ENCODE measurements around the gene CYFIP2. TPM values are rescaled to one million over a fixed set of nuclear protein-coding genes. Genes with fewer than 3 reads are reported as not detected.

Gene CYFIP2
- total RNA-seq, 1 donor from 2014 or later: 37.4 TPM

DNA sequence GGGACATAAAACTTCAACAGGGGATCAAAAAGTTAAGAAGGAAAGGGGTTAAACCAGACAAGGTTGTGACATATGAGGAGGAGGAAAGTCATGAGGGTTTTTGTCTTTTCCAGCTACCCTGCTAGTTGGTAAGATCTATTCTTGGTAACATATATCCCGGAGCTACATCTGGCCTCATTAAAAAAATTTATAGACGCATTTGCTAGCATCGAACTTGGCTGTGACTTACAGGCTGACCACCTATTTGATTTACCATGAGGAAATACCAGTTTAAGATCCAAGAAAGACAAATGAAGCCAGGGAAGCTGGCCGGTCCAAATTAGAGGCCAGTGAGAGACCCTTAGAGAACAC is 106.5 kb downstream of the CYFIP2 start:
- Mint-ChIP-seq H3K36me3 (ENCODE audit: low read depth) (peaks cover 3% of the 10 kb centered on the region), H3K27ac (ENCODE audit: unreplicated experiment) (peak overlapping the region; percentile 97), H3K4me3 (ENCODE audit: unreplicated experiment) (no peak overlapping the region), H3K9me3 (ENCODE audit: low read depth) (no peaks in the 10 kb centered on the region), H3K4me1 (ENCODE audit: low read depth) (peaks cover 57% of the 10 kb centered on the region), H3K27me3 (ENCODE audit: low read depth) (no peaks in the 10 kb centered on the region)
- TF ChIP-seq, protein P1, sequence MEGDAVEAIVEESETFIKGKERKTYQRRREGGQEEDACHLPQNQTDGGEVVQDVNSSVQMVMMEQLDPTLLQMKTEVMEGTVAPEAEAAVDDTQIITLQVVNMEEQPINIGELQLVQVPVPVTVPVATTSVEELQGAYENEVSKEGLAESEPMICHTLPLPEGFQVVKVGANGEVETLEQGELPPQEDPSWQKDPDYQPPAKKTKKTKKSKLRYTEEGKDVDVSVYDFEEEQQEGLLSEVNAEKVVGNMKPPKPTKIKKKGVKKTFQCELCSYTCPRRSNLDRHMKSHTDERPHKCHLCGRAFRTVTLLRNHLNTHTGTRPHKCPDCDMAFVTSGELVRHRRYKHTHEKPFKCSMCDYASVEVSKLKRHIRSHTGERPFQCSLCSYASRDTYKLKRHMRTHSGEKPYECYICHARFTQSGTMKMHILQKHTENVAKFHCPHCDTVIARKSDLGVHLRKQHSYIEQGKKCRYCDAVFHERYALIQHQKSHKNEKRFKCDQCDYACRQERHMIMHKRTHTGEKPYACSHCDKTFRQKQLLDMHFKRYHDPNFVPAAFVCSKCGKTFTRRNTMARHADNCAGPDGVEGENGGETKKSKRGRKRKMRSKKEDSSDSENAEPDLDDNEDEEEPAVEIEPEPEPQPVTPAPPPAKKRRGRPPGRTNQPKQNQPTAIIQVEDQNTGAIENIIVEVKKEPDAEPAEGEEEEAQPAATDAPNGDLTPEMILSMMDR (IDR thresholded peaks at IDR 0.05): no peak
- no peak for DNase-seq (ENCODE audit: low spot score)

DNA sequence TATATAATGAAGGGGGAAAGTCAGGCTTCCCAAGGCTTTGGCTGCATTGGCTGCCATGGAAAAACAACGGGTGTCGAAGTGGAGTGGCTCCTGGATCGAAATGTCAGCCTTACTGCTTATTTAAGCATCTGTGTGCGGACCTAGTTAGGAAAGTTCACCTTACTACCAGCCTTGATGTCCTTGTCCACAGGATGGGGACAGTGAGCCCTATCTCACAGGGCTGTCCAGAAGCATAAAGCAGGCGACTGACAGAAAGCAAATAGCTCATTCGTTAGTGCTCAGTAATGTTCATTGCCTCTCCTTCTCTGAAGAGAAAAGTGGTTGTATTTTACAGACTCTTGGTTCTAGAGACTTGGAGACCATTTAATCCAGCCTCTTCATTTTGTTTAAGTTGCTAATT is 112.6 kb downstream of the CYFIP2 start:
- Mint-ChIP-seq H3K4me3 (ENCODE audit: unreplicated experiment) (no peak overlapping the region), H3K9me3 (ENCODE audit: low read depth) (no peaks in the 10 kb centered on the region), H3K27ac (ENCODE audit: unreplicated experiment) (no peak overlapping the region), H3K4me1 (ENCODE audit: low read depth) (peaks cover 57% of the 10 kb centered on the region), H3K27me3 (ENCODE audit: low read depth) (no peaks in the 10 kb centered on the region), H3K36me3 (ENCODE audit: low read depth) (peaks cover 3% of the 10 kb centered on the region)
- no peak for DNase-seq (ENCODE audit: low spot score)
- TF ChIP-seq, protein P1 (IDR thresholded peaks at IDR 0.05): peak; percentile 38

DNA sequence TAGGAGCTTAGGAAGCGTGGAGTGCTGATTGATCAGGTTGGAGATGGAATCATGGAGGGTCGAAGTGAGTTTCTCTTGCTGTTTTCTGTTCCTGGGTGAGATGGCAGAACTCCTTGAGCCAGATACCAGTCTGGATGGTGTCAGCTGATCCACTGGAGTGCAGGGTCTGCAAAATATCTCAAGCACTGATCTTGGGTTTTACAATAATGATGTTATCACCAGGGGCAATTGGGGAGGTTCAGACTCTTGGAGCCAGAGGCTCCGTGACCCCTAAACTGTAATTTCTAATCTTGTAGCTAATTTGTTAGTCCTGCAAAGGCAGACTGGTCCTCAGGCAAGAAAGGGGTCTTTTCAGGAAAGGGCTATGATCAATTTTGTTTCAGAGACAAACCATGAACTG is 114.1 kb downstream of the CYFIP2 start:
- TF ChIP-seq, protein P1 (IDR thresholded peaks at IDR 0.05): no peak
- Mint-ChIP-seq H3K36me3 (ENCODE audit: low read depth) (peaks cover 3% of the 10 kb centered on the region), H3K27ac (ENCODE audit: unreplicated experiment) (no peak overlapping the region), H3K9me3 (ENCODE audit: low read depth) (no peaks in the 10 kb centered on the region), H3K4me1 (ENCODE audit: low read depth) (peaks cover 68% of the 10 kb centered on the region), H3K4me3 (ENCODE audit: unreplicated experiment) (no peak overlapping the region), H3K27me3 (ENCODE audit: low read depth) (no peaks in the 10 kb centered on the region)
- DNase-seq (ENCODE audit: low spot score): no peak

DNA sequence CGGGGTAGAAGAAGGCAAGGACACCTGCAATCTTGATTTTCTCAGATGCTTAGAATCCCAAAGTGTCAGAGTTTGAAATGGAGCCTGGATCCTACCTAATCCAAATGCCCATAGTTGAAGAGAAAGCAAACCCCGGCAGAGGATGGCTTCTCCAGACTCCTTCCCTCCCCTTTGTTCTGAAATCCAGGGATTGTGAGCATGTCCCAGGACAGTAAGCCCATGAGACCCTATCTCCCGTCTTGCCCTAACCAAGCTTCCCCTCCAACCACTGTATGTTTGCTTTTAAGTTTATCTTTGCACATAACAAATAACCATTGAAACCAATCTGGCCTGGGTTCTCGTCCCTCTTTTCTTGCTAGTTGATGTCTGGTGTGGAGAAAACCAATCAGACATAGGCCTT is 115.8 kb downstream of the CYFIP2 start:
- no peaks in the 10 kb centered on the region for H3K27me3 Mint-ChIP-seq (ENCODE audit: low read depth)
- no peak overlapping the region for H3K4me3 Mint-ChIP-seq (ENCODE audit: unreplicated experiment)
- TF ChIP-seq, protein P1 (IDR thresholded peaks at IDR 0.05): no peak
- no peaks in the 10 kb centered on the region for H3K36me3 Mint-ChIP-seq (ENCODE audit: low read depth)
- peaks cover 86% of the 10 kb centered on the region for H3K4me1 Mint-ChIP-seq (ENCODE audit: low read depth)
- DNase-seq (ENCODE audit: low spot score): no peak
- H3K9me3 Mint-ChIP-seq (ENCODE audit: low read depth): no peaks in the 10 kb centered on the region
- peak overlapping the region; percentile 46 for H3K27ac Mint-ChIP-seq (ENCODE audit: unreplicated experiment)

DNA sequence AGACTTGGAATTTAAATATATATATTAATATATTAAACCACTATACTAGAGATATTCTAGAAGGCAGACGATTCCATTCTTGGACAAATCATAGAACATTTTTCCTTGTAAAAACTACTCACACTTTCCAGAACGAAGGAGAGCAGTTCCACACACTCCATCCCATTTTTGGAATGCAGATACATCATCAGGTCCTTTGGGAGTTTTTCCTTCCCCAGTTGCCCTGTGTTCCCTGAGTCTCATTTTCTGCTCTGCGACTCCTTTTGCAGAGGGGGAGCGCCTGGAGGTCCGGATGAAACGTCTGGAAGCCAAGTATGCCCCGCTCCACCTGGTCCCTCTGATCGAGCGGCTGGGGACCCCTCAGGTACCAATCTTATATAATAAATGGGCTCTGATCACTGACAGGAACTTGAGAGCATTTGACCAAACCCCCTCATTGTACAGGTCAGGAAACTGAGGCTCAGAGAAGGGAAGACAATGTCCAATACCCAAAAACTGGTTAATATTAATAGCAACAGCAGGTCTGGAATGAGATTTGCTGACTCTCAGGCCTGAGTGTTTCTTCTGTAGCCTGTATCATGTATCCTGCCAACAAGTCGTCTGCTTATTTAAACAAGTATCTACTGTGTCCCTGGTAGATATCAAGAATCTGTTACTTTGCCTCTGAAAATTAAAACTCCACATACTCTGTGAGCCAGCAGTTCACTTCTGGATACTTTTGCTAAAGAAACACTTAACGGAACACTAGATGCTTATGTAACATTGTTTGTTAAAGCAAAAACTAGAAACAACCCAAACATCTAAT is 117.3 kb downstream of the CYFIP2 start:
- Mint-ChIP-seq H3K36me3 (ENCODE audit: low read depth) (no peaks in the 10 kb centered on the region), H3K27ac (ENCODE audit: unreplicated experiment) (peak overlapping the region; percentile 97), H3K4me1 (ENCODE audit: low read depth) (peaks cover 92% of the 10 kb centered on the region), H3K27me3 (ENCODE audit: low read depth) (no peaks in the 10 kb centered on the region), H3K9me3 (ENCODE audit: low read depth) (no peaks in the 10 kb centered on the region), H3K4me3 (ENCODE audit: unreplicated experiment) (peak overlapping the region; percentile 67)
- no peak for DNase-seq (ENCODE audit: low spot score)
- TF ChIP-seq, protein P1 (IDR thresholded peaks at IDR 0.05): no peak
